ENCODE measurements around the gene PAQR4.

PAQR4 gene

DNA sequence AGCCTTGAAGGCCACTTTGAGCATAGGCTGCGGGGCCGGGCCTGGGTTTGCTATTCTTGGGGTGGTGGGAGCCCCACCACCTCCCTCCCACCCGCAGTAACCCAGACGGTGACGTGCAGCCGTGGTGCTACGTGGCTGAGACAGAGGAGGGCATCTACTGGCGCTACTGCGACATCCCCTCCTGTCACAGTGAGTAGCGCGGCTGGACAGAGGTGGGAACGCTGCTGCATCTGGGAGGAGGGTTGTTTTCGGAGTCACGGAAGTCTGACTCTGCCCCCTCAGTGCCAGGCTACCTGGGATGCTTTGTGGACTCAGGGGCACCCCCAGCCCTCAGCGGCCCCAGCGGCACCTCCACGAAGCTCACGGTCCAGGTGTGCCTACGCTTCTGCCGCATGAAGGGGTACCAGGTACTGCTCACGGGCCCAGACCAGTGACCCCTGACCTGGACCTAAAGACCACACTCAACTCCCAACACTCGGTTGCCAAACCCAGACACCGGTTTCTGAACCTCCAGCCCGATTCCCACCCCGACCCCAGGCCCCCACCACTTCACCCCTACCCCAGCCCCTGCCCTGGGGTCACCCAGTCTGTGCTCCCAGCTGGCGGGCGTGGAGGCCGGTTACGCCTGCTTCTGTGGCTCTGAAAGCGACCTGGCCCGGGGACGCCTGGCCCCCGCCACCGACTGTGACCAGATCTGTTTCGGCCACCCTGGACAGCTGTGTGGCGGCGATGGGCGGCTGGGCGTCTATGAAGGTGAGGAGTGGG lies 2.9 kb upstream of the PAQR4 start:
- no peak for DNase-seq

DNA sequence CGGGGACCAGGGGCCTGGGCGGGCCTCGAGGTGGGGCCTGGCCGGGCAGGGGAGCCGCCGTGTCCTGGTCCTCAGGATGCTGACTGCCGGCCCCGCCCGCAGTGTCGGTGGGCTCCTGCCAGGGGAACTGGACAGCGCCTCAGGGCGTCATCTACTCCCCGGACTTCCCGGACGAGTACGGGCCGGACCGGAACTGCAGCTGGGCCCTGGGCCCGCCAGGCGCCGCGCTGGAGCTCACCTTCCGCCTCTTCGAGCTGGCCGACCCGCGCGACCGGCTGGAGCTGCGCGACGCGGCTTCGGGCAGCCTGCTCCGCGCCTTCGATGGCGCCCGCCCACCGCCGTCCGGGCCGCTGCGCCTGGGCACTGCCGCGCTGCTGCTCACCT lies 2.3 kb upstream of the PAQR4 start:
- no peak for DNase-seq

DNA sequence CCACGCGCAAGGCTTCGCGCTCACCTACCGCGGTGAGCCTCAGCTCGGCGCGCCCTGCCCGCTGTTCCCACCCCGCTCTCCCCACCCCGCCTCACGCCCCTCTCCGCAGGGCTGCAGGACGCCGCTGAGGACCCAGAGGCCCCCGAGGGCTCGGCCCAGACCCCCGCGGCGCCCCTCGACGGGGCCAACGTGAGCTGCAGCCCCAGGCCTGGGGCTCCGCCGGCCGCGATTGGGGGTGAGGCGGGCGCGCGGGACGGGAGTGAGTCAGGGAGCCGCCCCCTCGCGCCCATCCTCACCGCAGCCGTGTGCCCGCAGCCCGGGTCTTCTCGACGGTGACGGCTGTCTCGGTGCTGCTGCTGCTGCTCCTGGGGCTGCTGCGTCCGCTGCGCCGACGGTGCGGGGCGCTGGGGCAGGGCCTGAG lies 1.9 kb upstream of the PAQR4 start:
- no peak for DNase-seq

DNA sequence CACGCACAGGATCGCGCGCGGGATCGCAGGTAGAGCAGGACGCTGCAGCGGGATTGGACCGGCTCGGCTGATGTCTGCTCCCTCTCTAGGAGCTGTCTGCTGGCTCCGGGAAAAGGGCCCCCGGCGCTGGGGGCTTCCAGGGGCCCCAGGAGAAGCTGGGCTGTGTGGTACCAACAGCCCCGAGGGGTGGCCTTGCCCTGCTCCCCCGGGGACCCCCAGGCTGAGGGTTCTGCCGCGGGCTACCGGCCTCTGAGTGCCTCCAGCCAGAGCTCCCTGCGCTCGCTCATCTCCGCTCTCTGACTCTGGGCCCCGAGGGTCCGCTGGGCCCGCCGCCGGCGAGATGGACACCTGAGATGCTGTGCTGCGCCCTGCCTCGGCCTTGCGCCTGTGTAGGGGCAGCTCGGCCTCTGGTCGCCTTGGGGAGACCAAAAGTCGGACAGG lies 1.4 kb upstream of the PAQR4 start:
- no peak for DNase-seq

DNA sequence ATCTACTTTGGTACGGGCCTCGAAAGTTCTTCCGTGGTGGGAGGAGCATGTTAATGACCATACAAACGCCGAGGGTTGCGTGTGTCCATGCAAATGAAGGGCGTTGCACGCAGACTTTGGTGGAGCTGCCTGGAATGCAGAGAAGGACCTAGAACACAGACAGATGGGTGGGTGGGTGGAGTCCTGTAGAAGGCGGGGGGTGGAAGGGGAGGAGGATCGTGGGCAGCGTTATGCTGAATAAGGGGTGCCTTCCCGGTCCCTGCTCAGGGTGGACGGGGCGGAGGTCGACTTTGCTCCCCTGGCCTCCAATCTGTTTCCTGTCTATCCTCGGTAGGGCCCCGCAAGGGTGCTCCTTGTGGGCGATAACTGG lies 795 bp upstream of the PAQR4 start:
- no peak for DNase-seq

DNA sequence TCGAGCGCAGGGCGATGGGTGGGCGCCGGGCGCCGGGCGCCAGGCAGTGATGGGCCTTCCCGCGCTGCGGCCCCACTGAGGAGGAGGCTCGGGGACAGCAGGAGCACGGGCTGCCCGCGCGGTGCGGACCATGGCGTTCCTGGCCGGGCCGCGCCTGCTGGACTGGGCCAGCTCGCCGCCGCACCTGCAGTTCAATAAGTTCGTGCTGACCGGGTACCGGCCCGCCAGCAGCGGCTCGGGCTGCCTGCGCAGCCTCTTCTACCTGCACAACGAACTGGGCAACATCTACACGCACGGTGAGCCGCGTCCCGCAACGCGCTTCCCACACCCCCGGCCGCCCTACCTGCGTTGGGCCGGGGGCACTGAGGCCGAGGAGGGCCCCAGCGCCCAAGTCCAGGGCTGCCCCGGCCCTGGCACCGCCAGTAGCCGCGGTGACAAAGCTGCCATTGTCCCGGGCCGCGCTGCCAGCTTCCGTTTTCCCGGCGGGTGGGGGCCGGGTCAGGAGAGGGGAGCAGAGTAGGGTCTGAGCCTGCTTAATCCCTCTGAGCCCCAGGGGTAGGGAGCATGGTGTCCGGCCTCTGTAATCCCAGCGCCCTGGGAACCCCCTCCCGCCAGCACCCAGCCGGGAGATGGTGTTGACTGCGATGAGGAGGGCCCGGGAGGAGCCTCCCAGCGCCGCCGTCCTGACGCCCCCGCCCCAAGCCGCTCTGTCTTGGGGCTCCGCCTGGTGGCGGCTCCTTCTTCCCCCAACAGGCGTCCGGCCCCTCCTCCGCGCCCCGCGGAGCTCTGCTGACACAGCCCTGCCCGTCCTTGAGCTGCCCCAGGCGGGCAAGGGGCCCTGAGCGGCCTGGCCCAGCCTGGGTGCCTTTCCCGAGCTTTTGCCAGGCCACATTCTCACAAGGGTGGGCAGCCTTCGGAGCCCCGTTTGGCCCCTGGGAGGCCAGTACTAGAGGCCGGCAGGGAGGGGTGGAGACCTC lies 685 bp downstream of the PAQR4 start:
- no peak for DNase-seq

DNA sequence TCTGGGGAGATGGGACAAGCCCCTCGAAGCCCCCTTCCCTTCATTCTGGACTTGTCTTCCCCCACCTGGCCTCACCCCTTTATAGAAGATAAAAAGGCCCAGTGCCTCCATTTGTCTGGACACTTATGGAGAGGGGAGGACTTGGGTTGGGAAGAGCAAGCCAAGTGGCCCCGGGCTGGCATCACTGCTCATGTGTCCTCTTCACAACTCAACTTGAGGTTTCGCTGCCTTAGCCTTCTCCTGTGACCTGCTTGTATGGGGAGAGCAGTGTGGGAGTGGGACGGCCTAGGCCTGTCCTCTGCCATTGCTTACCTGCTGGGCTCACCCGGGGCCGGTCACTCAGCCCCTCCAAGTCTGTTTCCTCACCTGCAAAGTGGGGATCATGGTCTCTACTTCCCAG lies 1.4 kb downstream of the PAQR4 start:
- no peak for DNase-seq

DNA sequence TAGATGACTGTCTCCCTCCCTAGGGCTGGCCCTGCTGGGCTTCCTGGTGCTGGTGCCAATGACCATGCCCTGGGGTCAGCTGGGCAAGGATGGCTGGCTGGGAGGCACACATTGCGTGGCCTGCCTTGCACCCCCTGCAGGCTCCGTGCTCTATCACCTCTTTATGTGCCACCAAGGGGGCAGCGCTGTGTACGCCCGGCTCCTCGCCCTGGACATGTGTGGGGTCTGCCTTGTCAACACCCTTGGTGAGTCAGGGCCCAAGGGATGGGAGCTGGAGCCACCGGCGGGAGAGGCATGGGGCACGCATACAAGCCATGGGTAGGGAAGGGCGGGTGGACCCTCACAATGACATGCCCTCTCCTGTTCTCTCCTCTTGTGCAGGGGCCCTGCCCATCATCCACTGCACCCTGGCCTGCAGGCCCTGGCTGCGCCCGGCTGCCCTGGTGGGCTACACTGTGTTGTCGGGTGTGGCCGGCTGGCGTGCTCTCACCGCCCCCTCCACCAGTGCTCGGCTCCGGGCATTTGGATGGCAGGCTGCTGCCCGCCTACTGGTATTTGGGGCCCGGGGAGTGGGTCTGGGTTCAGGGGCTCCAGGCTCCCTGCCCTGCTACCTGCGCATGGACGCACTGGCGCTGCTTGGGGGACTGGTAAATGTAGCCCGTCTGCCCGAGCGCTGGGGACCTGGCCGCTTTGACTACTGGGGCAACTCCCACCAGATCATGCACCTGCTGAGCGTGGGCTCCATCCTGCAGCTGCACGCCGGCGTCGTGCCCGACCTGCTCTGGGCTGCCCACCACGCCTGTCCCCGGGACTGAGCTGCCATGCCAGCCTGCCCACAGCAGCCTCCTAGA lies 2.2 kb downstream of the PAQR4 start:
- no peak for DNase-seq

DNA sequence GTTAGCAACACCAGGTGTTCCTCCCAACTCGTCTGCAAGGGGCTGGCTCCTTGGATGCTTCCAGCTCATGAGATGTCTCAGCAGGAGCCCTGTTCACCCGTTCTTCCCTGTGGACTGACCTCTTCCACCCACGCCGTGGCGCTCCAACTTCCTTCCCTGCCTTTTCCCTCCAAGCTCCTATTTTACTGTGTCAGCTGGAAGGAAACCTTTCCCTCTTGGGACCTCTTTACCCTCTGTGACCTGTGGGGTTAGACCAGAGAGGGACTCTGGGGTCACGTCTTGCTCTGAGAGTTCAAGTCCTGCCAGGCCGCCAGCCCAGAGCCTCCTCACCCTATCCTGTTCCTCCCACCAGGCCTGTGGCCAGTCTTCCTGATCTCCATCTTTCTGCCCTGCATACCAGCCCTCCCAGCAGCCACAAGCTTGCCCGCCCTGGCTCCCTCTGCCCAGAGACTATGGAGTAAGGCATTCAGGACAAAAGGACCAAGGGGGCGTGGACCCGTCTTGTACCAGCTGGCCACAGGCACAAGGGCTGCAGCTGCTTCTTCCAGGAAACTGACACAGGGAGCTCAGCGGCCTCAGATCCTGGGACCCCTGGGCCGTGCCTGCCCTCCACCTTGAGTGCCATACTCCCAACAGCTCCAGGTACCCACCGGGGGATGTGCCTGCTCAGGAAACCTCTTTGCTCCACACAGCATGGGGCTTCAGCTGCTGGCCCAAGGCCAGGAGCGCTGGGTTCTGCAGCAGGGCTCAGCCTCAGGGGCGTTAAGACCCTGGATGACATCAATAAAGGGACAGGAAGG lies 3.0 kb downstream of the PAQR4 start:
- no peak for DNase-seq

DNA sequence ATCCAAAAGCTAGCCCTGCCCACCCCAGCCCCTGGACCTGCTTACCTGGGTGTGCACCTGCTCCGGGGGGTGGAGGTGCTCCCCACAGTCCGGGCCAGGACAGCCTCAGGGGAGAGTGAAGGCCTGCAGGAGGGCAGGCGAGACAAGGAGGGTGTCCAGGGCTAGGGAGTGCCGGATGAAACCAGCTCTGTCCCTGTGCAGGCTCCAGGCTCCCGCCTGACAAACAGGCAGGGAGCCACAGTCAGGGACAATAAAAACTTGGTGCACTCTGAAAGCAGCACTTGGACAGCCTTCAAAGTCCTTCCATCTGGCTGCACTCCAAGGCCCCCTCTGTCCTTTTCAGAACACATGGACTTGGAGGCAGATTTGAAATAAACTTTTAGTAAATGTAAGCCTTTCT lies 3.9 kb downstream of the PAQR4 start:
- DNase-seq: no peak

DNA sequence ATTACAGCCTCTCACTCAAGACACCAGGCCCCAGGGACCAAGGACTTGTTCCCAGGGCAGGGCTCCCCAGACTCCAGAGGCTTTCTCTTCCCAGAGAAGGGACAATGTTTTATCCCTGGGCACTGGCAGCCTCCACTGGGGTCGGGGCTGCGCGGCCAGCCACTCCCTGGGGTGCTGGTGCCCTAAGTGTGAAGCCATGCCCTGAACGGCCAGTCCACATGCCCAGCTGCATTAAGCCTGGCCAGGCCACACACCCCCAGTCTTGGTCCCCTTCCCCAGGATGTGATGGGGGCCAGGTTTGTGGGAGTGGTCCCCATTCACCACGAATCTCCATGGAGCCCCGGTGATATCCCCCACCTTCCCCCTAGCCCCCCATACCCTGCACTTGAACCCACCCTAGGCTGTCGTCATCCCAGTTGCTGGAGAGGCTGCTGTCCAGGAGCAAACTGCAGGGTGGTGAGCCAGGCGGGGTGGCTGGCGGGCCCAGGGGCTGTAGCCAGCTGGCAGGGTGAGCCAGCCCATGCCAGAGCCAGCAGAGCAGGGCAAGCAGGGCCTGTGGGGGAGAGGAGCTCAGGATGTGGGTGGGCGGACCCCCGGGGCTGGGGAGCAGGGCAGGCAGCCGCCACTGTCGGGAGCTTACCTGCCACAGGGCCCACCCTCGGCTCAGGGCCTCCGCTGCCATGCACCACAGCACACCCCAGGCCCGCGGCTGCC lies 4.6 kb downstream of the PAQR4 start:
- DNase-seq: no peak

DNA sequence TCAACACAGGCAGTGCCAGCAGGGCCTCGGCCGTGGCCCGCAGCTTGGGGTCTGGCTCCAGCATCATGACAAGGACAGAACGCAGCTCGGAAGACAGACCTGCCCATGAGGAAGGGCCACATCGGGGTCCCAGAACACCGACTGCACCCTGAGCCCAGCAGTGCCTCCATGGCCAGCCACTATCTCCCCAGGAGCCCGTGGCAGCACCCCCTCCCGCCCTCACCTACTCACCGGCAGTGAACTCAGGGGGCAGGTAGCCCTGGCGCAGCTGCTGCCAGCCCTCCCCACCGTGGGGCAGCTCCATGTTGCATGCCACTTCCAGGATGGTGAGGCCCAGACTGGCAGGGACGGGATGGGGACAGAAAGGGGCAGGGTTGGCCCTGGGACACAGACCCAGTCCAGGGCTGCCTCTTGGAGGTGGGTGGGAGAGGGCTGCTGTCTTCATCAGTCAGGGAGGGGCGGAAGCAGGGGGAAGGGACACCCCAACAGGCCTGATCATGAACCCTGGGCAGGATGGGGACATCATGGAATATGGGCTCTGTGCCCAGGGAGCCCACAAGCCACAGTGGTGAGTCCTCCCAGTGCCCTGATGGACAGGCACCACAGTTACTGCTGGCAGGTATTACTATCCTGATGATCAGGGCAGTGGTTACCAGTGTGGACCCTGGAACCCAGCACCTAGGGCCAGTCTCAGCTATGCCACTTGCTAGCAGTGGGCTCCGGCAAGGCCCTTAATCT lies 5.3 kb downstream of the PAQR4 start:
- no peak for DNase-seq

DNA sequence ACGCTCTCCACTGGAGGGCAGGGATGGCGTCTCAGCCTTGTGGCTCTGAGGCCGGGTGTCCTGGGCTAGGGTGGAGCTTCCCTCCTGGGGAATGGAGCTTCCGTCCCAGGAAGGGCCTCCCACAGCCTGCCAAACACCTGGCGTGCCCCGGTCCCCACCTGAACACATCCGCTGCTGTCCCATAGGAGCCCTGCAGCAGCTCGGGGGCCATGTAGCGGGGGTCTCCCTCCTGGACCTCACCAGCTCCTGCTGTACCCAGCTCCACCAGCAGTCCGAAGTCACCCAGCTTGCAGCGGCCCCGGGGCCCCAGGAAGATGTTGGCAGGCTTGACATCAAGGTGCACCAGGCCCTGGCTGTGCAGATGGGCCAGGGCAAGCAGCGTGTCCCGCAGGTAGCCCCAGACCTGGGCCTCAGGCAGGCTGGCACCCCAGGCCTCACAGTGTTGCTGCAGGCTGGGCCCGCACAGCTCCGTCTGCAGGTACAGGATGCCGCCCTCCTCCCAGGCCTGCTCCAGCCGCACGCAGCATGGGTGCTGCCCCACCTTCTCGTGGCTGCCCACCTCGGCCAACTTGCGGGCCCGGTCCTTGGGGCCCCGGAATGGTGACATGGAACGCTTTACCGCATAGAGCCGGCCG lies 6.1 kb downstream of the PAQR4 start:
- DNase-seq: no peak

DNA sequence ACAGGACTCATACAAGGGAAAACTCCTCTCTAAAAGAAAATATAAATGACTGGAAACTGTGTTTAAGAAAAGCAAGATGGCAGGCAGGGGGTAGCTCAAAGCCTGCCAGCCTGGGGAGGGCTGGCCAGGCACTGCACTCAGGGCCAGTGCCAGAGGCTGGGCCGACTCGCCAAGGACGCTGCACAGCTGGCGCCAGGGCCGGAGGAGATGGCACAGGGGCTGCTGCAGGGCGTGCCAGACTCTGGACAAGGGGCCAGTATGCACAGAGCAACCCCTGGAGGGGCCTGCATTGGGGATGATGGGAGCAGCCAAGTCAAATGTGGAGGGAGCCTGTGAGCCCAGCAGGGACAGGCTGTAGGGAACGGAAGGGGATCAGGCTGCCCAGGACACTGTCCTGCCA lies 7.1 kb downstream of the PAQR4 start:
- no peak for DNase-seq

DNA sequence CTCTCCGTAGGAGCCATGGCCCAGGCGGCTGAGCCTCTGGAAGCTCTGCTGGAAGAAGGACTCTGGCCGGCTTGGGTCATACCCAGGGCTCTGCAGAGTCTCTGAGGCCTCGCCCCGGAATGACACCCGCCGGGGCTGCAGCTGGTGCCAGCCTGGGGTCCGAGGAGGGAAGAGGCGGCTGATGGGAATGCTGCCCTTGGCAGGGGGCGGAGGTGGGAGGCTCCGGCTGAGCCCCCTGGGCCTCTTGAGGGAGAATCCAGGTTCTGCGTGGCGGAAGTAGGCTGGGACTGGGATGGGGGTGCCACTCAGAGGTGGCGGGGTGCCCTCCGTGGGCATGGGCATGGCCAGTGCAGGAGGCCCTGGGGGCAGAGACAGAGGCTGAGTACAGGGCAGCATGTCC lies 7.5 kb downstream of the PAQR4 start:
- no peak for DNase-seq

DNA sequence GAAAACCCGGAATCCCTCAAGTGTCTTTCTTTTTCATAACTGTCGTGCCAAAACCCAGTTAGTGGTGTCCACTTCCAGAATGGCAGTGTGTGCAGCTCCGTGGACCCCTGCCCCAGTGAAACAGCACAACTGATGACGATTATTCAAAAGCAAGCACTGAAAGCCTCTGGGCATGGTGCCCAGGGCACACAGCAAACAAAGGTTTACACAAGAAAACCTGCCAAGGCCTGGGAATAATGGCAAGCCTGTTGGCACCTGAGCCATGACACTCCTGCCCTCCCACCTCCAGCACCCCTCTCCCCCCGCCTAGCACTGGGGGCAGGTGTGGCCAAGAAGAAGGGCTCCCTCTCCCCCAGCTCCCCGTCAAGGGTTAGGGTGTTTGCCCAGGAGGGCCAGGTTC lies 8.3 kb downstream of the PAQR4 start:
- no peak for DNase-seq

DNA sequence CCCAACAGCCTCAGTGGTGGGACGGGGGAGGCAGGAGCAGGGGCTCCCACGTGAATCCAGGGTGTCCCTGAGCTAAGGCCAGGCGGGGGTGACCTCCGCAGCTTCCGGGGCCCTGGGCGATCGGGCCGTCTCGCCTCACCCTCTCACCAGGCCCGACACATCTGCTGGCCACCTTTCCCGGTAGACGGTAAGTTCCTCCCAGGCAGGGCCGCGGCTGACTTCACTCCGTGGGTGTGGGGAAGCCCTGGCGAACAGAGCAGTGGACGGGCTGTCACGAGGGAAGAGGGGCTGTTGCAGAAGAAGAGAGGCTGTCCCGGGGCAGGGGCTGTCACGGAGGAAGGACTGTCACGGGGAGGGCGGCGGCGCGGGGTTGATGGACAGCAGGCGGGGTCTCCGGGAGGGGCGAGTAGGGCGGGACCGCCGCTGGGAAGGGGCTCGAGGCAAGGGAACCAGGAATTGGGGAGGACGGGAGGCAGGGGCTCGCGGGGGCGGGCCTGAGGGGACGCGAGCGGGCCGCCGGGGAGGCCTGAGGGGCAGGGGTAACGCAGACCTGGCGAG lies 10.6 kb downstream of the PAQR4 start:
- DNase-seq: no peak

DNA sequence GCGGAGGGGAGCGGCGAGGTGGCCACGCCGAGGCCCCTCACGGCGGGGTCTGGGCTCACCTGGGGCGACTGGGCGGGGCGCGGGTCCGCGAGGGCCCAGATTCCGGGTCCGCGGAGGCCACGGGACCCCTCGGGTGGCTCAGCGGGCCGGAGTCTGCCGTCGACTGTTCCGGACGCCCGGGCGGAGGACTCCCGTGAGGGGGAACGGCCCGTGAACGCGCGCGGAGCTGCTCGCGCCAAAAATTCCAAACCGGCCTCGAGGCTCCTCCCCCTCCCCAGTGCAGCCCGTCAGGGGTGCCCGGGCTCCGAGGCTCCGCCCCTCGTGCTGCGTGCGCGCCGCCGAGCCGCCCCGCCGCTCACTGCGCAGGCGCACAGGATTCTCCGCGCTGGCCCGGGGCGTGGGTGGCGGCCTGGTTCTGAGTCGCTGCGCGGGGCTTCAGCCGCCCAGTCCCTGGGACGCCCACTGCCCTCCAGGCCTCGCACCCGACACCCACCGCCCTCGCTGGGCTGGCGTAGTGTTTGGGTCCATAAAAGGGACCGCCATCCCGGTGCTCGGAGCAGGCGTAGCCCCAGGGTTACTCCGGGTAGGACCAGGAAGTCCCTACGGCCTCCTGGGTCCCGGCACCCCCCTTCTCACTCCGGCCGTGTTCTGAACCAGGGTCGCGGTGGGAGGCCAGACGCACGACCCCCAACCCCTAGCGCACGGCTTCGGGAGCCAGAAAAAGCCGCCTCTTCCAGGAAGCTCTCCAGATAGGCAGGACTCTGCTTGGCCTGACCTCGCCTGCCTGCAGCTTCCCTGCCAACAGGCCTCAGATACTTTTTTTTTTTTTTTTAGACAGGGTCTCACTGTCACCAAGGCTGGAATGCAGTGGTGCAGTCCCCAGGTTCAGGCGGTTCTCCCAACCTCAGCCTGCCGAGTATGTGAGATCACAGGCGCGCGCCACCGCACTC lies 11.4 kb downstream of the PAQR4 start, which contains the start of gene PKMYT1:
Gene PKMYT1 (minus strand): TSS at position 220 of the 950 bp plus-strand sequence. CDS start 789 bp downstream, outside the sequence.
- peak; percentile 45 for DNase-seq

Measured in NCI-H1417 treated with DMSO at 0.1 percent for 48 hours (cell line).